Activated CD4-positive, alpha-beta T cell treated with anti-CD3 and anti-CD28 coated beads, Interleukin-2, Interleukin-6, amounts not matched to agents 100 ng/mL and 50 ng/mL, durations not matched to agents 16 hours and 8 hours (primary cell): ENCODE data around the gene ABCA8.

ENCODE experiments used
- DNase-seq: peaks from one replicate; pipeline ENCODE4 v3.0.0-alpha.2; 2020

ABCA8 gene

DNA sequence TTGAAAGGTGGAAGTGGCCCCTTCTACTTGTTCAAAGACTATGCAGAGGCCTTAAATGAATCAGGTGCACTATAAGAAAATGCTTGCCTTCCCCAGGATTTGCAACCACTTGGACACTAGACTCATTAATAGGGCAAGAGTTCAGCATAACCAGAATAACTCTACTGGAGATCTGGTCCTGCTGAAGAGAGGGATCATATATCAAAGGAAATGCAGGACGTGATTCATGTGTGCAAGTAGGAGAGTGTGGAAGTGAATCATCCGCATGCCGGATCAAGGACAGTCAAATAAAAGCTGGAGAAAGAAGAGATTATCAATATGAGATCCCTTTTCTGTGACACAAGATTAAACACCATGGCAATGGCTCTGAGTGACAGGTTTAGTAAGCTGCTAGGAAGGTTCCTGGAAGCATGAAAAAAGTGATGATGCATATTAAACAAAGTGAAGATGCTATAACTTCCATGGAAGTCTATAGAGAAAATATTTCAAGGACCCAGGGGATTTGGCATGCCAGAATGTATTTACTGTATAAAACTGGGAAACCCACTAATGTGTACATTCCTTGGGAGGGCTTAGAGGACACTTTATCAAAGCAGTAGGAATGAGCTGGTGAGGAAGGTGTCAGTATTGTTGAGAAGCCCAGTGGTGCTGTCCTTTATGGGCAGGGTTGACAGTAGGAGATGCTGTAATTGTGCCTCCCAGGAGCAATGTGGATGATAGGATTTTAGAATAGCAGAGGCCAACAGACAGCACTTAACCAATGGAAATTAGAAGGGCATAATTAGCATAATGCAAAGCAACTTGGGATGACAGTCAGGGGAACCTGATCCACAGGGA, 133.1 kb downstream of the ABCA8 start:
- no peak for DNase-seq

DNA sequence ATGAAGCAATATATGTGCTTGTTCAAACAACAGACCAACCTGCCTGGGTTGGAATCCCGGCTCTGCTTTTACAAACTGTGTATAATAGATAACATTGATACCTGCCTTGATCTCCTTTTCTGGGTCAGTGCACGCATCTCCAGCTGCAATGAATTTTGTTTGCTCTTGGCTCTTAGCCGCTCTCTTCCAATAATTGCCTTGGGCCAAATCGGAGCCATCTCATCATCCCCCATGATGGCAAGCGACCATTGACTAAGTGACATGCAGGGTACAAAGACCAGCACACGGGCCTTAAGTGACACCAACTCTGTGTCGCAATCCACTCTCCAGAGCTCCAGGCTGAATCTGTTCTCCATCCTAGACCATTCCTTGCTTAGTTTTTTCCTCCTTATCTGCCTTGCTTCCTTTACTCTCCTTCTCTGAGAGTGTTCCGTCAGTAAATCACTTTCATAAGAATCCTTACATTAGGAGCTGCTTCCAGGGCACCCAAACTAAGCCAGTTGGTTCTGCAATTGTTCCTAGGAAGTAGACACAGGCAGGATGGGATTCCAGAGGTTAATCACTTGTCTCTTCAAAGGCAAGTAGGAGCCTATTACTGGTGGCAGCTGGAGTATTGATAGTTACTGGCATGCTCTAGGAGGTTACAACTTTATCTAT, 134.2 kb downstream of the ABCA8 start:
- DNase-seq = no peak

DNA sequence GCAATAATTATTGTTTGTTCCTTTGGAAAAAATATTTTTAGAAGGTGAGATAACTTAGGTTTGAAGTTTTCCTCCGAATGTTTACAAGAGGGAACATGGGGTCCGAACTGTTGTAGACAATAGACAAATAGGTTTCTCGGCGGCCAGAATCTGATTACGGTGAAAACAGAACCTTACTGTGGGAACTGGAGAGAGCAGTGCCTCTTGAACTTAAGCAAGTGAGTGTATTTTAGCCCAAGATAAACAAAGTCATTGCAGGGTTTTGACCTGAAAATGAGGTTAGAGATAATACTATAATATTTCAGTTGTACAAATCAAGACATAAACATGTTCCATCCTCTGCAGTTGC, 134.7 kb downstream of the ABCA8 start:
- no peak for DNase-seq

DNA sequence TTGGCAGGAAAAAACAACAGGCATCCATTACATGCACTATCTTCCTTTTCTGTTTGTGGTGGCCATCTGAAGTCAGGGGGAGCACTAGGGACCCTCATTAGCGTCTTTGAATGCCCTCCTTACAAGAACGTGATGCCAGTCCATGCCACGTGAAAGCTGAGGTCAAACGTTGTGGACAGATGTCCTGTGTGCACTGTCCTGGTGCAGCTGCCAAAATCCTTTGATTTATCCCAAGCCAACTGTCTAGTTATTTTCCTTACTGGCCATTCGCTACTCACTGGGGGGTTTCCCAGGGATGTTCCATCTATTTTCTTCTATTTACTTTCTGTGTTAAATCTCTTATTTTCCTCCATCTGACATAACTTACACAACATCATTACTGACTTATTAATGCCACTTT, 135.7 kb downstream of the ABCA8 start:
- no peak for DNase-seq
